Effector CD4-positive, alpha-beta T cell (primary cell): ENCODE results near the gene DSCAM.

ENCODE experiments used
- DNase-seq: peaks from one replicate; pipeline ENCODE4 v3.0.0-alpha.2; 2020

Gene DSCAM

DNA sequence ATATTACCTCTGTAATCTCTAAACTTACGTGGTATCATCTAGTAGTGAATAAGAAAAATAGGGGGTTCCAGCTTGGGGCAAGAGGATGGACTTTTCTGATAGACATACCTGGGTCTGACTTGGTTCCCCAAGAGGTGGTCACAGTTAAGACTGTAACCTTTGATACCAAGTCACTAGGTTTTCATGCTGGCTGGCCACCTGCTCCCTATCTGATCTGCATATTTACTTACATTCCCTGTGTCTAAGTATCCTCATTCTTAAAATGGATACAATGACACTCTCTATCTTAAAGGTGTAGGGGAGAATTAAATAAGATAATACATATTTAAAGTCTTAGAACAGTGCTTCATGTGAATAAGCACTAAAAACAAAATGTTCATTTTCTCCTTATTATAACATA lies 312.1 kb downstream of the DSCAM start:
- no peak for DNase-seq

DNA sequence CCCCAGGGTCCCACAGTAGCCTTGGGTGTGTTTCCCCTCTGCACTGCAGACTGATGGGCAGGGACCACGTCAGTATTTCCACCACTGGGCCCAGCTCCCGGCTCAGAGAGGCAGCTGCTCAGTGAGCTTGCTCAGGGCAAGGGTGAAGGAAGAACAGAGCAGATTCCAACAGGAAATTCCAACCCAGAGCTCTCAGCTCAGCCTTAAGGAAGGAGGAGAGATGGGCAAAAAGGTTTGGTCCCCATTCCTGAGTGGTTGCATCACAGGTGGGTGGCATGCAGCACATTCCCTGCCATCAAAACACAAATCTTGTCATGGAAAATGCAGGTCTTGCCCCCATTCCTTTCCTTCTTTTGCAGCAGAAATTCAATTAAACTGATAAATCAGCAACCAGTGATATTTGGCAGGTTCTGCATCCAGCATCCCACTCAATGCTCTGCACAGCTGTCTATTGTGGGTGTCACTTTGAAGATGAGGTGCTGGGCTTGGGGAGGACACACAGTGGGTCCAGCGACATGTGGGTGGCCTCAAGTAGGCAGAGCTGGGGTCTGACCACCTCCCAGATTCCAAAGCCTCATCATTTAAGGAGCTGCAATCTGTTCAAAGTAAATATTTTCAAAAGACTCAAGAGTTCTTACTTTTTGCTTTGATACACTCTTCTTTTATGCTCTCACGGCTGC lies 315.4 kb downstream of the DSCAM start:
- DNase-seq, result no peak

DNA sequence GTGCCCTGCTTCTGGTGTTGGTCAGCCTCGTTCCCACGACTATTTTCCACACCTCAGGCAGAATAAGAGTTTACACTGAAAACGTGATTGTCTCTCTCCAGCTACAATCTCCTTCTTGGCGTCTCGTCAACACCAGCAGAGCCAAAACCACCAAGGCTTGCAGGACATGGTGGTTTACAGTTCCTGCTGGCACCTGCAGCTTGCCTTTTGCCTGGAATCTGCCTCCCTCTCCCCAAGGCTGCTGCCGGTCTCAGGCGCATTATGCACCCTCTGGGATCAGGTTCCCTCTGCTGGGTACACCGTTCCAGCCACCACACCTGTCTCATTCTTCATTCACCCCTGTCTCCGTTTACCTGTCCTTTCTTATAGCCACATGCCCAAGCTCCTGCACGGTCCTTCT lies 315.9 kb downstream of the DSCAM start:
- no peak for DNase-seq

DNA sequence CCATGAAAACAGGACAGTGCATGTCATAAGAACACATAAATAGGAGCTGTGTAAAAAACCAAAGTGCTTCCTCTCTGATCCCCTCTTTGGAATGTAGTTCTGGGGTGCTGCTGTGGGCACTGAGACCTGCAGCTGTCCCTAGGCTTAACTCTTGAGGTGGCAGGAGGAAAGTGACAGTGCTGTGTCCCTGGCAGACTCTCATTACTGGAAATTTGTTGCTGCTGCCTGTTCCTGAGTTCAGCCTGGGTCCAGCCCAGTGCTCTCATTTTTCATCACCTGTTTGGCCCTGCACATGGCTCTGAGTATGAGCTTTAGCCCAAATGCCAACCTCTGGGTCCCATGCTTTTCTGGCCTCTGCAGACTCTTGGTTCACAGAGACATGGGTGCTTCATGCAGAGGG lies 329.3 kb downstream of the DSCAM start:
- DNase-seq, result no peak

DNA sequence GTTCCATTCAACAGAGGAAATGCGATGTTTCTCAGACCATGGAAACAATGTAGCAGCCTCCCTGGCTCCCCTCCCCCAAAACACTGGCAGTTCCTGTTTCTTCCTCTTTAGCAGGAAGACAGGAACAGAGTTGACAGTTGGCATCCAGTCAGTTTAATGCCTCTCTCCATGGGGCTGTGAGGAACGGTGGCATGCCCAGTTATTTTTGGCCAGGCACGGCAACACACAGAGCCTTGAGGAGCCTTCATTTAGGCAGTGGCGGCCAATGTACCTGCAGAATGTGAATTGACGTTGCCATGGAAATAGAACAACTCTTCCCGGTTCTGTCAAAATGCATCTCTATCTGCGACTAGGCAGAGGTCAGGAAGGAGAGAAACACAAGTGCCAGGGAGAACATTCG lies 330.6 kb downstream of the DSCAM start:
- DNase-seq, result no peak

DNA sequence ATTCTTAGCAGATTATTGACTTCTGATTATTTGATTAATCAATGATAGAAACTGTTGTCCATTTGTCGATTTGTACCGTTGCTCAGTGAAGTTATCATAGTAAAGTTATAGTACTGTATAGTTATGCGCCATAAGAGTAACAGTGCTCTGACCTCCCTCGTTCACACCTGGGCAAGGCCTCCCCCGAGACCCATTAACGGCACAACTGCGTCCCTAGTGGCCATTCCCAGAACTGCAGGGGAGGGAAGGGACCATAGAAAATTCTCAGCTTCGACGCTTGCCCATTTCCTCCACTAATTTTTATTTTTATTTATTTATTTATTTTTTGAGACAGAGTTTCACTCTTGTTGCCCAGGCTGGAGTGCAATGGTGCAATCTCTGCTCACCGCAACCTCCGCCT lies 334.4 kb downstream of the DSCAM start:
- no peak for DNase-seq

DNA sequence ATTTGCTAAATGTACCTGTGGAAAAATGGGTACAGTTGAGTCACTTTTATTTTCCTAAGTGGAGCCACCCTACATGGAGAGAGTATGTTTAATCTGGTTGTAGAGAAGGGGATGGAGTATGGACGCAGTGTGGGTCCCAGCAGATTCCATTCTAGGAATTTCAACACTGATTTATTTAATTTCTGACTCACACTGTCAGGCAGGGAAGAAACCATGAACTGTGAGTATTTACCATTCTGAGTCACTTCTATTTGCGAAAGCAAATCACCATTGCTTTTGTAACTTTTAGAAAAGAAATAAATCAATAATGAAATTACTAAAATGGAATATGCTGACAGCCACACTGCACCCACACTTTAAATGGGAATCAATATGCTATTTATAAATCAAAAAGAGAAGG lies 339.0 kb downstream of the DSCAM start:
- DNase-seq, result no peak

DNA sequence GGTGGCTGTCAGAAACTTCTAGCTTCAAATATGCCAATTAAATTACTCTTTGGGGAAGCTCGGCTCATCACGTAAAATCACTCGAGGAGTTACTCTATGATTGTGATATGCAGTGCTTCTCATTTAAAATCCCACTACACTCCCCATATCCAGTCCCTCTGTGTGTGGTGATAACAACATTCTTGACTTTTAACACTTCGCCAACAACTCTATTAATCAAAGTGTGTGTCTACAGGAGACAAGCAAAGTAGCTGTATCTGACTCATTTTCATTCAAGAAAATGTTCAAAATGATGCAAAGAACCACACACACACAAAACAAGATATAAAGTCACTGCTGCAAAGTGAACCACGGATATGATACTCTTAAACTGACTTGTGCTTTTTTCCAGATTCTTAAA lies 341.3 kb downstream of the DSCAM start:
- DNase-seq, result no peak

DNA sequence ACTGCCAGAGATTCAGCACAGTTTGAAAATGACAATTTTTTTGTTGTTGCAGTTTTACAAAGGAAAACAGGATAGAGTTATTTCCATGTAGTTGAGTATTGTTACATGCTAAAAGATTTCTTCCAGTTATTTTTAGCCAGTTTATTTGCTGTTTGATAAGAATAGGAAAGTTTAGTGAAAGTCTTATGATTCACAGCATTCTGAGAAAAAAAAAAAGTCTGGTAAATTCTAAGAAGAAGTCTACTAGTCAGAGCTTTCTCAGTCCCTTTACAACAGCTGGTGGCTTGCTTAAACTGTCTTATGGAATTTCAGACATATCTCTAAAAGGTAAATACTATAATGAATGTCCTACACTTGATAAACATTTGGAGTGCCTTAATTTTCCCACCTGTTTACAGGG lies 341.7 kb downstream of the DSCAM start:
- DNase-seq, result no peak

DNA sequence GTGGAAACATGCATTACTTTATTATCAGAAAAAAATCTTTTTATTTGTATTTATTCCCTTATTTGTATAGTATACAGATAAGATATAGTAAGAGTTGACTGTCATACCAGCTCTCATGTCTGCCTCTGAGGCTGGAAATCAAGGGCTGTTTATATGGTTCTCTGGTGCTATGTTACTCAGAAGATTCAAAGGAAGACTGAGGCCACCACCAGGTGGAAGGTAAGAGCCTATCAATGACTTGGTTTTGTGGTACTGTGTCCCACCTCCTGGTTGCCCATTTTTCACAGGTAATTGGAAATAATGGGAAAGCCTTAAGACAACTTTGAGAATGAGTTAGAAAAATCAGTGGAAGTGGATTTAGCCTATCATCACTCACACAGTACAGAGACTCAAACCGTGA lies 342.1 kb downstream of the DSCAM start:
- no peak for DNase-seq

DNA sequence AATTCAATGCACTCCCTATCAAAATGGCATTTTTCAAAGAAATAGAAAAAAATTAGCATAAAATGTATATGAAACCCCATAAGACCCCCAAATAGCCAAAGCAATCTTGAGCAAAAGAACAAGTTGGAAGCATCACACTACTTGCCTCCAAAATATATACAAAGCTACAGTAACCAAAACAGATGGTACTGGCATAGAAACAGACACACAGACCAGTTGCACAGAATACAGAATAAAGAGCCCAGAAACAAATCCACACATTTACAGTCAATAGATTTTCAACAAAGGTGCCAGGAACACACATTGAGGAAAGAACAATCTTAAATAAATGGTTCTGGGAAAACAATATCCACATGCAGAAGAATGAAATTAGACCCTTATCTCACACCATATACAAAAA lies 350.8 kb downstream of the DSCAM start:
- no peak for DNase-seq

DNA sequence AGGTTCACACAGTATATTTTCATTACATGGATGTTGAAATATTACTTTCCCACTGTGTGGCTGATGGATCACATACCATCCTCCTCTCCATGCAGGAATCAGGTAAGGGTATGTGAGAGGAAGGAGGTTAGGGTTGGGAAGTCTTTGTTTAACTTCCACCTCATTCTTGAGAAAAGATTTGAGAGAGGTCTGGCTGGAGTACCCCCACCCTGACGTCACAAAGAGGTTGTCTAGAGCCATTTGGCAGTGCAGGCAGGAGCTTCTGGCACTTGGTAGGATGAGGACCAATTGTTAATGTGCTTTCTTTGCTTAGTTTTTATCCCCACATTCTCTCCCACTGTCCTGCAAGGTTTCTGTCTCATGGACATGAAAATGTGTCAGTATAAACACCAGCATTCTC lies 356.6 kb downstream of the DSCAM start:
- DNase-seq, result no peak

DNA sequence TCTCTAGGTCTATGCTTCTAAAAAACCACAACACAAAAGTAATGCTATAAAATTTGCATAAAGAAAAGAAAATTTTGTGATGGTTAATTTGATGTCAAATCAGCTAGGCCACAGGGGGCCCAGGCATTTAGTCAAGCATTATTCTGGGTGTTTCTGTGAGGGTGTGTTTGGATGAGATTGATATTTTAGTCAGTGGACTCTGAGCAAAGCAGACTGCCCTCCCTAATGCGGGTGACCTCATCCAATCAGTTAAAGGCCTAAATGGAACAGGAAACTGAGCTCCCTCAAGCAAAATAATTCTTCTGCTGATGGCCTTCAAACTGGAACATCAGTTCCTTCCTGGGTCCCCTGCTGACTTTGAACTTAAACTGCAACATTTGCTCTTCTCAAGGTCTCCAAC lies 358.0 kb downstream of the DSCAM start:
- no peak for DNase-seq

DNA sequence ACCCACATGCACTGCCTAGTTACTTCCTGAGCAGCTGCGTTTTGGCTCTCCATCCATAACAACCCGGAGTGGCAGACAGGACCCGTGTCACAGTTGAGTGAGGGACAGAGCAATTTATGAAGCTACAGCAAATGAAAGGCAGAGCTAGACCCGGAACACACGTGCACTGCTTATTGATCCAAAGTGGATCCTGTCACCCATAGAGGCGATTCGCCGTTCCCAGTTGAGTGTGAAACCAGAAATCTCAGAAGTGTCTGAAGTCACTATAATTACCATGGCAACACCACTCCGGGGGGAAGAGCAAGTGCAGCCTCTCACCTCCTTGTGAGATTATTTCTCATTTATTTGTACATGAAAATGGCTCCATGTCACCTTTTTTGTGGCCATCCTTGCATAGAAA lies 365.2 kb downstream of the DSCAM start:
- no peak for DNase-seq

DNA sequence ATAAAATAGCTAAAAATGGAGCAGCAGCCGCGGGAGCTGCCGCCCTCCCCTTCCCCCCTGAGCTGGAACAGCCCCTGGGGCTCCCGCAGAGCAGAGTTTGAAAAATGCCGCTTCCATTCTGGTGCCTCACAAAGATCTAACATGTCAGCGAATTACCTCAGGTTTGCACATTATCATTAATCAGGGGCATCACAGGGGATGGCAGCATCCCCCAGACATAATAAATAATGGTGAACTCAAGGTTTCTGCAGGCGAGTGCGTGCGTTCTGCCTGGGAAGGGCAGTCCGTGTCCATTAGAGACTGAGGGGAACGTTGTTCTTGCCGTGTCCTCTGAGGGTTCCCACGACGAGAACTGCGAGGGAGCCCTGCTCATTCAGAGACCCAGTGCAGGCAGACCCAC lies 372.4 kb downstream of the DSCAM start:
- no peak for DNase-seq

DNA sequence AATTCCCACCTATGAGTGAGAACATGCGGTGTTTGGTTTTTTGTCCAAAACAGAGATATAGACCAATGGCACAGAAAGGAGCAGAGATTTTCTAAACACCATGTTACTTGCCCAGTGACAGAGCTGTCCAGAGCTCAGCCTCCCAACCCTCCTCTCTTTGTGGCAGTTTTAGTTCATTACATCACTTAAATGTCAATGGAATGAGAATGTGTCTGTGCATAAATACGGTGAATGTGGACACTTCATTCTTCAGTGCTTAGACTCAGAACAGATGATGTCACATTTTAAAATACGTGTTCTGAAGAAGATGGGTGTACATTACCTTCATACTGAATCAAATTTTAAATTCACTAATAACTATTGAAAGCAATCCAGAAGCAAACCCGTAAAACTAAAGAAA lies 374.9 kb downstream of the DSCAM start:
- DNase-seq, result no peak

DNA sequence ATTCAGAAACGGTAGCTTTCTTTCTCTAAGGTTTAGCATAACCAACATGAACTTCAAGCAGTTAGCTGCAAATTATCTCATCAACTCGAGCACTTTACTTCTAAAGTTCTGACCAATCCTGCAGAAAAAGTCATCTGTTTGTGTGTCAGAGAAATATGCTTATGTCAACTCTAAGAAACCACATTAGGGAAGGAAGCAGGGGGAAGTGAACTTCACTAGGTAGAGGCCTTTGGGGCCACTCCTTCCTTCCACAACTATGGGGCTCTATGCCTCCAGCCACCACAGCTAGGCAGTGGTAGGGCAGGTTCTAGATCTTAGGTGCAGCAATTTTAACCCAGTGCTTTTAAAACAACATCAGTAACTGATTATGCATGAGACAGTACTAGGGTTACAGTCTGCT lies 375.9 kb downstream of the DSCAM start:
- DNase-seq, result no peak

DNA sequence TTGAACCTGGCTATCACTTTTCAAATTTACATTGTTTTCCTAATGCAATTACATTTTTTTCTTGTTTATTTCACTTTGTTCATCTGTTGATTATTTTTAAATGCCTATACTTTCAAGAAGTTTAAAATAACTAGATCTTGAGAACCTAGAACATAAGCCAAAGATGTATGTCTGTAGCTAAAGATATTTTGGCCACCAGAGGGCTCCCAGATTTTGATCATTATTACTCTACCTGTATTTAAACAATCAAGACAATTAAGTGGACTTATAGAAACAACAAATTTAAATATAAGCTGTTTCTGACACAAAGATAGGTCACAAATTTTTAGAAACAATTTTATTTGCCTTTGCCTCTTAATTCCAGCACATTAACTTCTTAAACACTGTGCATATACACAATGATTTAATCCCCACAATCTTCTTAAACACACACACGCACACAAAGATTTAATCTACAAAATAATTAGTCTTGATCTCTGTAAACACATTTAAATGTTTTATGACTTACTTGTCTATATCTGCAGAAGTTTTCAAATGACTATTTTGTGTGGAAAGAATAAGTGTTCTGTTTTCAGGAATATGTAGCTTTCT lies 380.0 kb downstream of the DSCAM start:
- DNase-seq, result no peak

DNA sequence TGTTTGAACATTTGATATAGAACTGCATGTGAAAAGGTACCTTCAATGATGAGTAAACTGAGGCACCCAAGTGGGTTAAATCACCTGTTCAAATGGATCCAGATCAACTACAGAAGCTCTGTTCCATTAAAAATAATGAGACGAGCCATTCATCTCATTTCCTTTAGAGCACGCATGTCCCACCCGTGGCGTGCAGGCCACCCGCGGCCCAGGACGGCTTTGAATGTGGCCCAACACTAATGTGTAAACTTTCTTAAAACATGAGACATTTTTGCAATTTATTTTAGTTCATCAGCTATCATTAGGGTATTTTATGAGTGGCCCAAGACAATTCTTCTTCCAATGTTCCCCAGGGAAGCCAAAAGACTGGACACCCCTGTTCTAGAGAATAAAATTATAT lies 381.6 kb downstream of the DSCAM start:
- no peak for DNase-seq

DNA sequence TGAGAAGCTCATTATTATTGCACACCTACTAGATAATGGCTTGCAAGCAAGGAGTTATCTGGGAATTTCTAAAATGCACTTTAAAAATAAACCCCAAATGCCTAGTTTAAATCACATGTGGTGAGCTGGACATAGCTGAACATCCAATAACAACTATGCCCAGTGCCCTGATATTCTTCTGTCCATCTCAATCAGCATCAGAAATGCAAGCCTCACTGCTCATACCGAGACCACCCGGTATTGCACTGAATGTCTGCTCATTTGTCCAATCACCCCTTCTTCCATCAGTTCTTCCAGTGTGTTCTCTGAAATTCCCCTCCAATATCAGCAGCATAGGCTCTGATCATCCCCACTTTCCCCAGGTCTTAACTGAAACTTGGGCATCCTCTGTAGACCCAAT lies 383.8 kb downstream of the DSCAM start:
- DNase-seq, result no peak

DNA sequence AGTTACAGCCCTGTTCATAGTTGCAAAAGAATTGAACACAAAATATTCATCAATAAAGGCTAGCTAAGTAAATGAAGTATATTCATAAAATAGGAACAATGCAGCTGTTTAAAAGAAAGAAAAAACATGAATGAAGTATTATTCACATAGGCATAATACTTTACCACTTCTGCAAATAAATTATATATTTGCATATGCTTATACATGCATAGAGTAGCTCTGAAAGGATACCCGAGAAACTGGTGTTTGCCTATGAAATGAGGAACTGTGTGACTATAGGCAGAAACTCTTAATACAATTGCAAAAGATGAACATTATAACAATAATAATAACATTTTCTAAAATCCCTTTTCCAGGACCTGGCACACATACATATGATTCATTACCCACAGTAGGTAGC lies 385.9 kb downstream of the DSCAM start:
- no peak for DNase-seq

DNA sequence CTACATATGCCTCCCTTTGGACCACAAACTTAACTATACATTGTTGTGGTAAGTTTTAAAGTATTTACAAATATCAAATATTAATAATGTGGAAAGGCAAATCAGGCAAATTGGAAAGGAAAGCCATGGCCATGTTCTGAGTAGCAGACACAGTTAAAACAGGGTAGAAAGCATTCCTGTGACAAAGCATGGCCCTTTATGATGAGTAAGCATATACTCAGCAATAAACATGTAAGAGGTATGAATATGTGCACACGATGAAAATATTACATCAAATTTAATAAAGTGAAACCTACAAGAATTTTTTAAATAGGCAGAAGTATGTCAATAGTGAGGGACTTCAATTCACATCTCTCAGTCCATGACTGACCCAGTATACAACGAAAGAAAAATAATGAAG lies 389.2 kb downstream of the DSCAM start:
- DNase-seq, result no peak

DNA sequence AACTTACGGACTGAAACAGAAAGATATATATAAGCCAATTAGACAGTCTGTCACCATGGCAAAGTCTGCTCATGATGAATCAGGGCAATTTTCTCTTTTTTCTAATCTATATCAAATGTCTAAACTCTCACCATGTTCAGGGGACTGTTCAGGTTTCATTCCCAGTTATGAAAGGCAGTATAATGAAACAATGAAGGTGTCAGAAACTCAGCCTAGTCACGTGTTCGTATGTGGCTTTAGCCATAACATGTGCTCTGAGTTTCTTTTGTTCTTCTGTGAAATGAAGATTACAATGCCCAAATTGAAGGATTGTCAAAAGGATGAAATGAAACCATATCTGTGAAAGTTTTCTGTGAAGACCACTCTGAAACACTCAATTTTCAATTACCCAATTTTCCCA lies 392.9 kb downstream of the DSCAM start:
- no peak for DNase-seq

DNA sequence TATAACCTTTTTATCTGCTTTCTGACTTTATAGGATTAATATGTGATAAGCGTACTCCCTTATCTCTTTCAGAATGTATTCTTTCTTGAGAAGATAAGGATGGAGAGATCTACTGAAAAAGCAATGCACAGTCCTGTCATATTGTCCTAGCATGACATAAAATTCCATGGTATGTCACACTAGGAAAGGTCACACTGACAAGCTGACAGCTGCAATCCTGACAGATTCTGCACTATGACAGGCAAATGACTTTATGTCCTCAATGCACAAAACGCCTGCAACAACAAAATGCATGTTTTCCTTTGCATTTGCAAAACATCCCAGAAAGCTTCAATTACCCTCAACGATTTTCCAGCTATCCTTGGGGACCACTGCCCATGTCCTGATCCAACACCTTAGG lies 393.8 kb downstream of the DSCAM start:
- DNase-seq, result no peak

DNA sequence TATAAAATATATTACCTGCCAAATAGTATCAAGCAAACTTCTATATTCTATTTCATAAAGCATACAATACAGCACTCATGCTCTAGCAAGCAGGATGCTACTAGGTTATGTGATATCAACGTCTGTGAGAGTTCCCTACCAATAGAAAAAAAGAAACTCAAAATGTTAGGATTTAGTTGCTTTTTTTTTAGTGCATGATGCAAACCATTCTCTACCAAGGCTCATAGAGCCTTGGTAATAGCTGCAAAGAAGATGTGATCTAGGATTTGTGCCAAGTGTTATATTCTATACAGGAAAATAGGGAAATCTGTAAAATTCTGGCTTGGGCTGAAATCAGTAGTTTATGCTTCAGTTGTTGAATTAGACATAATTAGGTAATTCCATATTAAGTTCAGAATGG lies 394.4 kb downstream of the DSCAM start:
- DNase-seq, result no peak
